Measurements from ENCODE around the gene PAPPA.

The PAPPA gene

GRCh38 chr9:116327701-116328405, 174.3 kb downstream of the PAPPA start:
- DNase-seq (ENCODE audit: low read depth): no peak
- no peak for TF ChIP-seq CTCF (conservative IDR thresholded peaks at IDR 0.05; ENCODE audit: low read depth, low read length)
- H3K4me3 ChIP-seq (ENCODE audit: low read length): no peak overlapping the region

- DNase-seq (ENCODE audit: low read depth): no peak
- H3K4me3 ChIP-seq (ENCODE audit: low read length): no peak overlapping the region
- TF ChIP-seq CTCF (conservative IDR thresholded peaks at IDR 0.05; ENCODE audit: low read depth, low read length): no peak
Observed at GRCh38 chr9:116329470-116329869, 175.9 kb downstream of the PAPPA start.

- DNase-seq (ENCODE audit: low read depth): no peak
- no peak for TF ChIP-seq CTCF (conservative IDR thresholded peaks at IDR 0.05; ENCODE audit: low read depth, low read length)
- H3K4me3 ChIP-seq (ENCODE audit: low read length): no peak overlapping the region
Observed at GRCh38 chr9:116331241-116331640, 177.7 kb downstream of the PAPPA start.

GRCh38 chr9:116332090-116332489, 178.5 kb downstream of the PAPPA start:
- no peak for DNase-seq (ENCODE audit: low read depth)
- TF ChIP-seq CTCF (conservative IDR thresholded peaks at IDR 0.05; ENCODE audit: low read depth, low read length): no peak
- no peak overlapping the region for H3K4me3 ChIP-seq (ENCODE audit: low read length)

GRCh38 chr9:116333254-116333653, 179.7 kb downstream of the PAPPA start:
- H3K4me3 ChIP-seq (ENCODE audit: low read length): no peak overlapping the region
- no peak for TF ChIP-seq CTCF (conservative IDR thresholded peaks at IDR 0.05; ENCODE audit: low read depth, low read length)
- DNase-seq (ENCODE audit: low read depth): no peak

GRCh38 chr9:116334546-116335150, 181.1 kb downstream of the PAPPA start:
- no peak for DNase-seq (ENCODE audit: low read depth)
- no peak for TF ChIP-seq CTCF (conservative IDR thresholded peaks at IDR 0.05; ENCODE audit: low read depth, low read length)
- no peak overlapping the region for H3K4me3 ChIP-seq (ENCODE audit: low read length)

GRCh38 chr9:116335392-116335791, 181.8 kb downstream of the PAPPA start:
- DNase-seq (ENCODE audit: low read depth): no peak
- no peak for TF ChIP-seq CTCF (conservative IDR thresholded peaks at IDR 0.05; ENCODE audit: low read depth, low read length)
- no peak overlapping the region for H3K4me3 ChIP-seq (ENCODE audit: low read length)
